Measurements from ENCODE around the gene PAPOLG. TPM values are rescaled to one million over a fixed set of nuclear protein-coding genes. Genes with fewer than 3 reads are reported as not detected.

PAPOLG gene
- total RNA-seq, 1 donor from 2014 or later: 12.6 TPM

- TF ChIP-seq, protein P1, sequence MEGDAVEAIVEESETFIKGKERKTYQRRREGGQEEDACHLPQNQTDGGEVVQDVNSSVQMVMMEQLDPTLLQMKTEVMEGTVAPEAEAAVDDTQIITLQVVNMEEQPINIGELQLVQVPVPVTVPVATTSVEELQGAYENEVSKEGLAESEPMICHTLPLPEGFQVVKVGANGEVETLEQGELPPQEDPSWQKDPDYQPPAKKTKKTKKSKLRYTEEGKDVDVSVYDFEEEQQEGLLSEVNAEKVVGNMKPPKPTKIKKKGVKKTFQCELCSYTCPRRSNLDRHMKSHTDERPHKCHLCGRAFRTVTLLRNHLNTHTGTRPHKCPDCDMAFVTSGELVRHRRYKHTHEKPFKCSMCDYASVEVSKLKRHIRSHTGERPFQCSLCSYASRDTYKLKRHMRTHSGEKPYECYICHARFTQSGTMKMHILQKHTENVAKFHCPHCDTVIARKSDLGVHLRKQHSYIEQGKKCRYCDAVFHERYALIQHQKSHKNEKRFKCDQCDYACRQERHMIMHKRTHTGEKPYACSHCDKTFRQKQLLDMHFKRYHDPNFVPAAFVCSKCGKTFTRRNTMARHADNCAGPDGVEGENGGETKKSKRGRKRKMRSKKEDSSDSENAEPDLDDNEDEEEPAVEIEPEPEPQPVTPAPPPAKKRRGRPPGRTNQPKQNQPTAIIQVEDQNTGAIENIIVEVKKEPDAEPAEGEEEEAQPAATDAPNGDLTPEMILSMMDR (conservative IDR thresholded peaks at IDR 0.05; ENCODE audit: low read depth, low read length): no peak
- no peak overlapping the region for H3K4me3 ChIP-seq (ENCODE audit: low read depth, low read length)
- DNase-seq (ENCODE audit: low read depth): no peak
Measured at GRCh38 chr2:60742419-60742818, 13.6 kb upstream of the PAPOLG start.

DNA sequence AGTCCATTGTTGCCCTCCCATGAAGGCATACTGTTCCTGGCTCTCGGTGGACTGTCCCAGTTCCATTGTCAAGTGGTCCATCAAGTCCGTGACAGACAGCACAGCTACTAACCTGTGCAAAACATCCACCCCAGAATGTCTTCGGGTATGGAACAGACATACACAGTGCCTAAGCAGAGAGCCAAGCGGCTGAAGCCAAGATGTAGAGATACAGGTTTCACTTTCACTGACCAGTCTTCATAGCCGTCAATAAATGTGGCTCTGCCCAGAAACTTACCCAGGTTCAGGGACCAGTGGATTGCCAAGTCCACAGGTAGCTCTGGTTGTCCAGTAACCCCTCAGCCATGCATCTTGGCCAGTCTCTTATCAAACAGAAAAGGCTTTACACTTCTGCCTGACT, 10.7 kb upstream of the PAPOLG start:
- TF ChIP-seq, protein P1 (conservative IDR thresholded peaks at IDR 0.05; ENCODE audit: low read depth, low read length): no peak
- DNase-seq (ENCODE audit: low read depth): no peak
- H3K4me3 ChIP-seq (ENCODE audit: low read depth, low read length): no peak overlapping the region

- TF ChIP-seq, protein P1 (conservative IDR thresholded peaks at IDR 0.05; ENCODE audit: low read depth, low read length): no peak
- H3K4me3 ChIP-seq (ENCODE audit: low read depth, low read length): no peak overlapping the region
- DNase-seq (ENCODE audit: low read depth): no peak
Measured at GRCh38 chr2:60745761-60746160, 10.3 kb upstream of the PAPOLG start.

DNA sequence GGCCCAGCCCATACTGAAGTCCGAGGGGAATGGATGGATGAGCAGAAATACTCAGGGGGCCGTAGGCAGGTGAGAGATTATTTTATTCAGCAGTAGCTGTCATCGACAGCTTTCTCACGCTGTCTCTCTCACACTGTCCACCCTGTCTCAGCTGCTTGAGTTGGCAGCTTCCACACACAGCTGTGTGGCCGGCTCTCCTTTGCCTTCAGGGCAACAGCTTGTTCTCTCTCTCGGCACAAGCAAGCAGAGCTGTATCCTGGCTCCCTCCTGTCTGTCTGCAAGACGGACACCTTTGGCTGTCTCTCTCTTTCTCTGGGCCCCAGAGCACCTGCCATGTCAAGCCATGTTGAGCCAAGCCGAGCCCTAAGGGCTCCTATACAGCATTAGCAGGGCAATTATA, 9.8 kb upstream of the PAPOLG start:
- TF ChIP-seq, protein P1 (conservative IDR thresholded peaks at IDR 0.05; ENCODE audit: low read depth, low read length): no peak
- no peak overlapping the region for H3K4me3 ChIP-seq (ENCODE audit: low read depth, low read length)
- DNase-seq (ENCODE audit: low read depth): no peak

- no peak overlapping the region for H3K4me3 ChIP-seq (ENCODE audit: low read depth, low read length)
- TF ChIP-seq, protein P1 (conservative IDR thresholded peaks at IDR 0.05; ENCODE audit: low read depth, low read length): no peak
- DNase-seq (ENCODE audit: low read depth): no peak
Measured at GRCh38 chr2:60759654-60760053, 3.6 kb downstream of the PAPOLG start.

DNA sequence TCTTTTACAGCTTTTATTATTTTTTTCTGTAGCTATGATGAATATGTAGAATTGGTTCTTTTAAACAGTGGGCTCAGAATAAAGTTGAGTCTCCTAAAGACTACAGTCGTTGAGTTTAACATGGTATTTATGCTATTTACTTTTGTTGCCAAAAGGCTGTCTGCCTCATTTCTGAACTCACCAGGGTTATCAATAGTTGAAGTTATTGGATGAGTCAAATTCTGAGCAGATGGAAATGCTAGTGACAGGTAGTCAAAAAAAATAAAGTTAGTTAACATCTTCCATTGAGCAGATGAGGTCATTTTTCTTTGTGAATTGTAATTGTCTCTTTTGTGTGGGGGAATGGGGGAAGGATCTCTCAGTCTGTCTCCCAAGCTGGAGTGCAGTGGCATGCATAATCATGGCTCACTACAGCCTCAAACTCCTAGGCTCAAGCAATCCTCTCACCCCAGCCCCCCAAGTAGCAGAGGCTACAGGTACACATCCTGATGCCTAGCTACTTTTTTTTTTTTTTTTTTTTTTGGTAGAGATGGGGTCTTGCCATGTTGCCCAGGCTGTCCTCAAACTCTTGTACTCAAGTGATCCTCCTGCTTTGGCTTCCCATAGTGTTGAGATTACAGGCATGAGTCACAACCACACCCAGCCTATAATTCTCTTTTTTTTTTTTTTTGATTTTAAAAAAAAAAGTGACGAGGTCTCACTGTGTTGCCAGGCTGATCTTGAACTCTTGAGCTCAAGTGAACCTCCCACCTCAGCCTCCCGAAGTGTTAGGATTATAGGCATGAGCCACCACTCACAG, 8.9 kb downstream of the PAPOLG start:
- TF ChIP-seq, protein P1 (conservative IDR thresholded peaks at IDR 0.05; ENCODE audit: low read depth, low read length): no peak
- no peak overlapping the region for H3K4me3 ChIP-seq (ENCODE audit: low read depth, low read length)
- DNase-seq (ENCODE audit: low read depth): no peak

- no peak for DNase-seq (ENCODE audit: low read depth)
- H3K4me3 ChIP-seq (ENCODE audit: low read depth, low read length): no peak overlapping the region
- TF ChIP-seq, protein P1 (conservative IDR thresholded peaks at IDR 0.05; ENCODE audit: low read depth, low read length): no peak
Measured at GRCh38 chr2:60766283-60766682, 10.2 kb downstream of the PAPOLG start.

Data from epithelial cell of proximal tubule (primary cell).